HFF-Myc (cell line): ENCODE measurements around the gene TMEM150C.

Source experiments
- DNase-seq: peaks from one replicate; pipeline ENCODE4 v3.0.0-alpha.2; 2011; ENCODE audit warnings: low read depth; ENCODE audit errors: extremely low read depth
- H3K4me3 ChIP-seq: replicated peaks from 2 replicates; pipeline ENCODE4 v1.5.1; 2011; ENCODE audit warnings: low read depth, mild to moderate bottlenecking, control low read depth, low read length
- TF ChIP-seq, protein P1 (sequence below): IDR thresholded peaks from 2 replicates; pipeline ENCODE4 v1.5.1; 2012; ENCODE audit warnings: mild to moderate bottlenecking, low read depth, low read length, control low read depth; ENCODE audit errors: missing control alignments

TMEM150C gene

DNA sequence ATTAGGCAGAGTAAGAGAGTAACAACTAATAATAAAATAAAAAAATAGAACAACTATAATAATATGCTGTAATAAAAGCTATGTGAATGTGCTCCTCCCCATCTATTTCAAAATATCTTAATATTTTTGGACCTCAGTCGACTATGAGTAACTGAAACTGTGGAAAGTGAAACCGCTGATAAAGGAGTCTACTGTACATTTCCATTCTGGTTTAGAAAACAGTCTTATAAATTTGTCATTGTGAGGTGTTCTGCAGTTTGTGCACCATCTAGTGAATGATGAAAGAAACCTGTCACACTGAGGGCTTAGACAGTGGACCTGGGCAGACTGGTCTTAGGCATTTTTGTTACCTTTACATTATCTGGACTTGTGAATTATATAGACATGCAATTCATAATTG is 42.0 kb downstream of the TMEM150C start:
- H3K4me3 ChIP-seq: no peak overlapping the region
- TF ChIP-seq, protein P1, sequence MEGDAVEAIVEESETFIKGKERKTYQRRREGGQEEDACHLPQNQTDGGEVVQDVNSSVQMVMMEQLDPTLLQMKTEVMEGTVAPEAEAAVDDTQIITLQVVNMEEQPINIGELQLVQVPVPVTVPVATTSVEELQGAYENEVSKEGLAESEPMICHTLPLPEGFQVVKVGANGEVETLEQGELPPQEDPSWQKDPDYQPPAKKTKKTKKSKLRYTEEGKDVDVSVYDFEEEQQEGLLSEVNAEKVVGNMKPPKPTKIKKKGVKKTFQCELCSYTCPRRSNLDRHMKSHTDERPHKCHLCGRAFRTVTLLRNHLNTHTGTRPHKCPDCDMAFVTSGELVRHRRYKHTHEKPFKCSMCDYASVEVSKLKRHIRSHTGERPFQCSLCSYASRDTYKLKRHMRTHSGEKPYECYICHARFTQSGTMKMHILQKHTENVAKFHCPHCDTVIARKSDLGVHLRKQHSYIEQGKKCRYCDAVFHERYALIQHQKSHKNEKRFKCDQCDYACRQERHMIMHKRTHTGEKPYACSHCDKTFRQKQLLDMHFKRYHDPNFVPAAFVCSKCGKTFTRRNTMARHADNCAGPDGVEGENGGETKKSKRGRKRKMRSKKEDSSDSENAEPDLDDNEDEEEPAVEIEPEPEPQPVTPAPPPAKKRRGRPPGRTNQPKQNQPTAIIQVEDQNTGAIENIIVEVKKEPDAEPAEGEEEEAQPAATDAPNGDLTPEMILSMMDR: no peak
- DNase-seq: no peak

DNA sequence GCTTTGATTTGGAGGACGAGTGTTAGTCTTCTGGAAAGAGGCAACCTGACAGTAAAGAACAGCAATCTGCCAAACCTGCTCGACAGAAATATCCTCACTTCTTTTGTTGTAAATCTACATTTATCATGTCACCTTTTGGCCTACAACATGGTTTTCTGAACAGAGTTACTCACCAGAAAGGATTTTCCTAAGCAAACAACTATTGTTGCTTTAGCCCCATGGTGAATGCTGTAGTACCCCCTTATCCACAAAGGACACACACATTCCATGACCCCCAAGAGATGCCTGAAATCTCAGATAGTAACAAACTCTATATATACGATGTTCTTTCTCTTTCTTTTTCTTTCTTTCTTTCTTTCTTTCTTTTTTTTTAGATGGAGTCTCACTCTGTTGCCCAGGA is 42.7 kb downstream of the TMEM150C start:
- TF ChIP-seq, protein P1: no peak
- DNase-seq: no peak
- no peak overlapping the region for H3K4me3 ChIP-seq

DNA sequence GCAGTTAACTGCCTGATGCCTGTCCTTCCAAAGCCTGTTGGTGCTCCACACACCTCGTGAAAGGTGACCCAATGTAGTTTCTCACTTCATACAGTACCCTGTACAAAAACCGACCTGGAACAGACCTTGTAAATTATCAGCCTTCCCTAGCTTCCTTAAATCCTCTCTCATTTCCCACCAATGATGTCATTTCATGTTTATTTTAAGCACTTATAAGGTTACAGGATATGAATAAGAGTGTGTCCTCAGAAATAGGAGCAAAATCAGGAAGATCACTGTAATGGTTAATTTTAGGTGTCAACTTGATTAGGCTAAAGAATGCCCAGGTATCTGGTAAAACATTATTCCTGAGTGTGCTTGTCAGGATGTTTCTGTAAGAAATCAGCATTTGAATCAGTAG is 44.7 kb downstream of the TMEM150C start:
- TF ChIP-seq, protein P1: no peak
- DNase-seq: no peak
- no peak overlapping the region for H3K4me3 ChIP-seq

DNA sequence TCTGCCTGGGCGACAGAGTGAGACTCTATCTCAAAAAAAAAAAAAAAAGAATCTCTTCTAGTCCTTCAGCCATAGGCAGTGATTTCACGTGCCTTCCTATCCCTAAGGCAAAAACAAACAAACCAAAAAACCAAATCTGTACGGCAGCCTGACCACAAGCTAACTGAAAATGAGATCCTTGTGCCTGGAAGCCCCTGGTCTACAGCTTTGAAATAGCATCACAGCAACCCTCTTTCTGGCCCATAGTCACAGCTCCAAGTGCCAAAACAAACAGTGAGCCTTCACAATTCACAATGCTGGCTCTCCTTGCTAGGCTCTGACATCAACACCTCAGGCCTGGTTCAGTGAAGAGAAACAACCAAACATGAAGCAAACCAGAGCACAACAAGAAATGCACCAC is 46.1 kb downstream of the TMEM150C start:
- no peak overlapping the region for H3K4me3 ChIP-seq
- TF ChIP-seq, protein P1: no peak
- DNase-seq: peak; percentile 14

DNA sequence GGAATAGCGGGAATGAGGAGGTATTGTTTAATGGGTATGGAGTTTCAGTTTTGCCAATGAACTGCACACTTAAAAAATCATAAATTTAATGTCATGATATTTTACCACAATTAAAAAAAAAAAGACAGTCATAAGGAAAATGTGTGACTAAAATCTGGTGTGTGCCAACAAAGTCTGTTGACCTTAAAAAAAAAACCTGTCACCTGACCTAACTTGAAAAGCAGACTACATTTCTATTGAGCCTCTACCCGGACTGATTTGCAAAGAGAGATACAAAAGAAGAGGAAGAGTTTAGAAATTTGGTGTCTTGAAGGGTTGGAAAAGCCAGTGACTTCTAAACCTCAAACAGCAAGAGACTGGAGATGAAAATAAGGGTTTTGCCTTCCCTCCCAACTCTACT is 48.4 kb downstream of the TMEM150C start:
- TF ChIP-seq, protein P1: no peak
- no peak overlapping the region for H3K4me3 ChIP-seq
- no peak for DNase-seq

DNA sequence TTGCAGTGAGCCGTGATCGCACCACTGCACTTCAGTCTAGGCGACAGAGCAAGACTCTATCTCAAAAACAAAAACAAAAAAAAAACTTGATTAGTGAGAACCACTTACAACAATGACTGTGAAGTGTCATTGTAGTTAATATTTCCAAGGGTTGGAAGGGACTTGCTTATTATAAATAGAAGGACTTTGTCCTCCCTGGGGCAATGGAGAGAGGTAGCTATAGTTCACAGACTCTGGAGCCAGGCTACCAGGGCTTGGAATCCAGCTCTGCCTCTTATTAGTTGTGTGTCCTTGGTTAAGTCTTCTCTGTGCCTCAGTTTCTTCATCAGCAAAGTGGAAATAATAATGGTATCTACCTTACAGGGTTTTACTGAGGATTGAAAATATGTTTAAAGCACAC is 51.6 kb downstream of the TMEM150C start:
- DNase-seq: no peak
- H3K4me3 ChIP-seq: no peak overlapping the region
- TF ChIP-seq, protein P1: no peak

DNA sequence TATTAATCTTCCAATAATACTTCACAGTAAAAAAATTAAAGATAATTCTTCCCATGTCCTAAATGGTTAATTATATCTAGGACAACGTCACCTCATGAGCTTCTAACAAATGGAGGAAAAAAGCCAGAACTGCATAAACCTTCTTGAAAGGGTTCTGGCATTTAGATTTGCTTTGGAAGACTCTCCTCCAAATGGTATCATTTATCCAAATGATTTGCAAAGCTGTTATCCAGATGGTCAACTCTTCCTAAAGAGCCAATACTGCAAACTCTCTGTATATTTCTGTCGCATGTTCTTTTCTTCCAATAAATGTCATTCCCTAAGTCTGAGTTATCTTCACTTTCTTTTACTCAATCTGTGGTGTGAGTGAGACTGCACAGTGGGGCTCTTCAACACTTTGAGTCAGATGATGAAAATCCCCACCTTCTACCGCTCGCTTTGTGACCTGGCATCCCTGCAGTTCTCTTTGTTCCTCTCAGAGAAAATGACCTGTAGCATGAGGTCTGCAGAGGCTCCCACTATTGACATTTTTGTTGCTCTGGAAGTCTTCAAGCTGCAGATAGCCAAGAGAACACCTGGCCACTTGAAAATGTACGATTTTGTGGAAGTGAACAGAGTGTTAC is 52.9 kb downstream of the TMEM150C start:
- DNase-seq: peak; percentile 15
- TF ChIP-seq, protein P1: no peak
- H3K4me3 ChIP-seq: no peak overlapping the region
